Thyroid gland (tissue), 4 donors: ENCODE data around the gene FIGNL1. TPM values are rescaled to one million over a fixed set of nuclear protein-coding genes. Genes with fewer than 3 reads are reported as not detected.

Experiments
- DNase-seq, 2 donors: peaks; one replicate each; pipeline ENCODE4 v3.0.0-alpha.2; 2019
- H3K27ac ChIP-seq, 3 donors: fragments of 200-600 bp; sonication (generic); 1 replicate in 2 of 3; 2 replicates in 1 of 3; pipeline ENCODE4 v1.5.1; 2016 to 2019; ENCODE audit warnings: mild to moderate bottlenecking in 1 of 3, moderate library complexity in 1 of 3
- H3K27me3 ChIP-seq: fragments of 200-600 bp; sonication (generic); one replicate; pipeline ENCODE4 v1.5.1; 2019
- H3K36me3 ChIP-seq, 2 donors: fragments of 200-600 bp; sonication (generic); one replicate each; pipeline ENCODE4 v1.5.1; 2016 to 2019
- H3K4me1 ChIP-seq, 2 donors: fragments of 200-600 bp; sonication (generic); one replicate each; pipeline ENCODE4 v1.5.1; 2017 to 2019
- H3K4me3 ChIP-seq, 3 donors: fragments of 200-600 bp; sonication (generic); replicated peaks in 1 of 3; 1 replicate in 2 of 3; 2 replicates in 1 of 3; pipeline ENCODE4 v1.5.1; 2016; ENCODE audit warnings: mild to moderate bottlenecking in 1 of 3
- H3K9me3 ChIP-seq: fragments of 200-600 bp; sonication (generic); one replicate; pipeline ENCODE4 v1.5.1; 2017
- CTCF ChIP-seq, 6 experiments: fragments of 200-600 bp in 3 of 6; fragments of 450-650 bp in 3 of 6; sonication (generic) in 3 of 6; IDR thresholded peaks; one replicate each; pipeline ENCODE4 v1.5.1; 2016 to 2019; ENCODE audit warnings: antibody characterized with exemption in 6 of 6, mild to moderate bottlenecking in 2 of 6, inconsistent platforms in 1 of 6, moderate library complexity in 1 of 6
- POLR2A ChIP-seq, 2 donors: fragments of 450-650 bp; IDR thresholded peaks; one replicate each; pipeline ENCODE4 v1.6.1; 2017; ENCODE audit warnings: antibody characterized with exemption in 2 of 2, mild to moderate bottlenecking in 2 of 2, moderate library complexity in 1 of 2
- WGBS, 2 donors: methylation state at CpG; one replicate each; pipeline ENCODE4 v1.1.5; 2017; 5-methylcytosine and 5-hydroxymethylcytosine counted together
- intact Hi-C: fragments of 100-400 bp; cut with DNase I; formaldehyde crosslinking; loops from one replicate; pipeline ENCODE4 v1.15.1; 2023
- total RNA-seq, 4 donors: library from RNA; depleted of rRNA; stranded (reverse); fragments of >200 nt; gene quantifications; one replicate each; pipeline ENCODE4 v1.2.3, GENCODE V29; 2016

The FIGNL1 gene
- total RNA-seq, 4 donors from 2014 or later, result 5.1 to 15.9 (median 9.5) TPM

GRCh38 chr7:50415844-50416364, 34.2 kb downstream of the FIGNL1 start:
- no peak for DNase-seq
- Histone ChIP-seq H3K36me3 (no peaks in the 10 kb centered on the region), H3K27ac (no peak overlapping the region), H3K9me3 (no peaks in the 10 kb centered on the region), H3K27me3 (no peaks in the 10 kb centered on the region), H3K4me3 (no peak overlapping the region), H3K4me1 (no peaks in the 10 kb centered on the region)
- TF ChIP-seq POLR2A (IDR thresholded peaks at IDR 0.05) (no peak), CTCF (IDR thresholded peaks at IDR 0.05) (no peak)
- WGBS, 2 donors, result 81 to 84% methylated on average over 6 of the region's 6 CpGs
- intact Hi-C loops, result no loop called here

- Histone ChIP-seq H3K27me3 (no peaks in the 10 kb centered on the region), H3K4me3 (no peak overlapping the region), H3K36me3 (no peaks in the 10 kb centered on the region), H3K27ac (no peak overlapping the region), H3K9me3 (no peaks in the 10 kb centered on the region), H3K4me1 (no peaks in the 10 kb centered on the region)
- intact Hi-C loops, result no loop called here
- 75 to 87% methylated on average over 4 to 7 of the region's 7 CpGs for WGBS, 2 donors
- TF ChIP-seq CTCF (IDR thresholded peaks at IDR 0.05) (no peak), POLR2A (IDR thresholded peaks at IDR 0.05) (no peak)
- DNase-seq, result no peak
Observed at GRCh38 chr7:50413561-50413960, 36.6 kb downstream of the FIGNL1 start.

- Histone ChIP-seq H3K36me3 (no peaks in the 10 kb centered on the region), H3K27ac (no peak overlapping the region), H3K4me1 (no peaks in the 10 kb centered on the region), H3K9me3 (no peaks in the 10 kb centered on the region), H3K4me3 (no peak overlapping the region), H3K27me3 (no peaks in the 10 kb centered on the region)
- WGBS, 2 donors, result 66 to 76% methylated on average over 4 of the region's 4 CpGs
- intact Hi-C loops, result no loop called here
- no peak for DNase-seq
- TF ChIP-seq POLR2A (IDR thresholded peaks at IDR 0.05) (no peak), CTCF (IDR thresholded peaks at IDR 0.05) (no peak)
Observed at GRCh38 chr7:50412973-50413372, 37.2 kb downstream of the FIGNL1 start.

DNA sequence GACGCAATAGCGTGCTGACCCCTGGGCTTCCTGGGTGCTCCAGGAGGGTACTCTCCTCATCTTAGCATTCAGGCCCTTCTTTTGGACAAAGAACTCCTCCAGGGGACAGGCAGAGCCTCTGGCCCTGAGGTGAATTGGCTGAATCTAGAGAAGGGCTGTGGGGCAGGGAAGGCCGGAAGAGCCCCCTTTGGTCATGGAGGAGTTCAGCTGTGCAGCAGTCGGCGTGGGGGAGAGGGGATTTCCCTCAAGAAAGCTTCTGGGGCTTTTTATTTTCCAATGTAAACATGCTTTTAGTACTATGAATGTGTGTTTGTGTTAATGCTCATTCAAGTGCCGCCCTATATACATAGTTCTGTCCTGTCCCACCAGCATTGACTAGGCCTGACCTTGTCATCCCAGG, 38.8 kb downstream of the FIGNL1 start:
- WGBS, 2 donors, result 73 to 88% methylated on average over 6 of the region's 6 CpGs
- Histone ChIP-seq H3K9me3 (no peaks in the 10 kb centered on the region), H3K27ac (no peak overlapping the region), H3K27me3 (no peaks in the 10 kb centered on the region), H3K4me3 (no peak overlapping the region), H3K4me1 (no peaks in the 10 kb centered on the region), H3K36me3 (no peaks in the 10 kb centered on the region)
- no peak for DNase-seq
- intact Hi-C loops, result no loop called here
- TF ChIP-seq CTCF (IDR thresholded peaks at IDR 0.05), result no peak

GRCh38 chr7:50409856-50410745, 40.0 kb downstream of the FIGNL1 start:
- H3K4me1 ChIP-seq, result no peaks in the 10 kb centered on the region
- no peak for TF ChIP-seq CTCF (IDR thresholded peaks at IDR 0.05)
- TF ChIP-seq POLR2A (IDR thresholded peaks at IDR 0.05), result no peak
- no peaks in the 10 kb centered on the region for H3K27me3 ChIP-seq
- WGBS, 2 donors, result 85% methylated on average over 17 of the region's 17 CpGs
- H3K27ac ChIP-seq, result no peak overlapping the region
- H3K9me3 ChIP-seq, result no peaks in the 10 kb centered on the region
- no peak overlapping the region for H3K4me3 ChIP-seq
- no peaks in the 10 kb centered on the region for H3K36me3 ChIP-seq
- DNase-seq, result no peak
- intact Hi-C loops, result no loop called here
